ENCODE results near the gene MAML3.
A peak's percentile ranks its signal among the peaks of the same experiment; 100 is the strongest.

Gene MAML3

GRCh38 chr4:140049024-140049848 lies 104.7 kb downstream of the MAML3 start:
- Mint-ChIP-seq H3K9me3 (no peaks in the 10 kb centered on the region), H3K27me3 (peaks cover 24% of the 10 kb centered on the region), H3K27ac (peak overlapping the region; percentile 17), H3K36me3 (ENCODE audit: low read depth) (no peaks in the 10 kb centered on the region), H3K4me1 (ENCODE audit: low read depth) (peaks cover 46% of the 10 kb centered on the region), H3K4me3 (peak overlapping the region; percentile 74)
- DNase-seq, result peak; percentile 51

GRCh38 chr4:140048419-140048995 lies 105.5 kb downstream of the MAML3 start:
- H3K4me1 Mint-ChIP-seq (ENCODE audit: low read depth), result peaks cover 43% of the 10 kb centered on the region
- no peak overlapping the region for H3K27ac Mint-ChIP-seq

GRCh38 chr4:140047786-140048185 lies 106.2 kb downstream of the MAML3 start:
- DNase-seq, result no peak
- no peak overlapping the region for H3K4me3 Mint-ChIP-seq
- H3K9me3 Mint-ChIP-seq, result no peaks in the 10 kb centered on the region
- no peak overlapping the region for H3K27ac Mint-ChIP-seq
- H3K4me1 Mint-ChIP-seq (ENCODE audit: low read depth), result peaks cover 38% of the 10 kb centered on the region
- H3K36me3 Mint-ChIP-seq (ENCODE audit: low read depth), result no peaks in the 10 kb centered on the region
- peaks cover 17% of the 10 kb centered on the region for H3K27me3 Mint-ChIP-seq

More at GRCh38 chr4:140048419-140048995, 105.5 kb downstream of the MAML3 start:
- no peaks in the 10 kb centered on the region for H3K9me3 Mint-ChIP-seq
- peak overlapping the region; percentile 74 for H3K4me3 Mint-ChIP-seq
- peaks cover 21% of the 10 kb centered on the region for H3K27me3 Mint-ChIP-seq
- DNase-seq, result no peak
- no peaks in the 10 kb centered on the region for H3K36me3 Mint-ChIP-seq (ENCODE audit: low read depth)

- no peak overlapping the region for H3K27ac Mint-ChIP-seq
- no peak for DNase-seq
- H3K4me3 Mint-ChIP-seq, result no peak overlapping the region
- H3K9me3 Mint-ChIP-seq, result no peaks in the 10 kb centered on the region
- peaks cover 17% of the 10 kb centered on the region for H3K27me3 Mint-ChIP-seq
- no peaks in the 10 kb centered on the region for H3K36me3 Mint-ChIP-seq (ENCODE audit: low read depth)
- peaks cover 38% of the 10 kb centered on the region for H3K4me1 Mint-ChIP-seq (ENCODE audit: low read depth)
Observed at GRCh38 chr4:140047017-140047640, 106.9 kb downstream of the MAML3 start.

GRCh38 chr4:140046543-140046942 lies 107.4 kb downstream of the MAML3 start:
- peaks cover 35% of the 10 kb centered on the region for H3K4me1 Mint-ChIP-seq (ENCODE audit: low read depth)
- DNase-seq, result no peak
- no peak overlapping the region for H3K27ac Mint-ChIP-seq
- H3K36me3 Mint-ChIP-seq (ENCODE audit: low read depth), result no peaks in the 10 kb centered on the region
- H3K9me3 Mint-ChIP-seq, result no peaks in the 10 kb centered on the region
- no peak overlapping the region for H3K4me3 Mint-ChIP-seq
- peaks cover 17% of the 10 kb centered on the region for H3K27me3 Mint-ChIP-seq

- no peak for DNase-seq
- Mint-ChIP-seq H3K9me3 (no peaks in the 10 kb centered on the region), H3K27ac (no peak overlapping the region), H3K27me3 (peaks cover 17% of the 10 kb centered on the region), H3K4me3 (no peak overlapping the region), H3K36me3 (ENCODE audit: low read depth) (no peaks in the 10 kb centered on the region), H3K4me1 (ENCODE audit: low read depth) (peaks cover 35% of the 10 kb centered on the region)
Observed at GRCh38 chr4:140046016-140046415, 108.0 kb downstream of the MAML3 start.

- H3K9me3 Mint-ChIP-seq, result no peaks in the 10 kb centered on the region
- DNase-seq, result no peak
- H3K27ac Mint-ChIP-seq, result no peak overlapping the region
- no peaks in the 10 kb centered on the region for H3K36me3 Mint-ChIP-seq (ENCODE audit: low read depth)
- no peak overlapping the region for H3K4me3 Mint-ChIP-seq
- peaks cover 22% of the 10 kb centered on the region for H3K4me1 Mint-ChIP-seq (ENCODE audit: low read depth)
- peaks cover 14% of the 10 kb centered on the region for H3K27me3 Mint-ChIP-seq
Observed at GRCh38 chr4:140044337-140044902, 109.6 kb downstream of the MAML3 start.

- Mint-ChIP-seq H3K9me3 (no peaks in the 10 kb centered on the region), H3K27me3 (peaks cover 1% of the 10 kb centered on the region), H3K27ac (no peak overlapping the region), H3K36me3 (ENCODE audit: low read depth) (no peaks in the 10 kb centered on the region), H3K4me1 (ENCODE audit: low read depth) (peaks cover 16% of the 10 kb centered on the region), H3K4me3 (no peak overlapping the region)
- DNase-seq, result no peak
Observed at GRCh38 chr4:140042634-140043033, 111.3 kb downstream of the MAML3 start.

GRCh38 chr4:140038031-140038533 lies 115.9 kb downstream of the MAML3 start:
- no peaks in the 10 kb centered on the region for H3K36me3 Mint-ChIP-seq (ENCODE audit: low read depth)
- H3K9me3 Mint-ChIP-seq, result no peaks in the 10 kb centered on the region
- H3K4me3 Mint-ChIP-seq, result no peak overlapping the region
- DNase-seq, result no peak
- H3K27me3 Mint-ChIP-seq, result no peaks in the 10 kb centered on the region
- H3K4me1 Mint-ChIP-seq (ENCODE audit: low read depth), result peaks cover 21% of the 10 kb centered on the region
- no peak overlapping the region for H3K27ac Mint-ChIP-seq

GRCh38 chr4:140037353-140038030 lies 116.5 kb downstream of the MAML3 start:
- H3K36me3 Mint-ChIP-seq (ENCODE audit: low read depth), result no peaks in the 10 kb centered on the region
- no peaks in the 10 kb centered on the region for H3K27me3 Mint-ChIP-seq
- no peak overlapping the region for H3K4me3 Mint-ChIP-seq
- peak overlapping the region; percentile 59 for H3K27ac Mint-ChIP-seq
- H3K9me3 Mint-ChIP-seq, result no peaks in the 10 kb centered on the region
- H3K4me1 Mint-ChIP-seq (ENCODE audit: low read depth), result peaks cover 18% of the 10 kb centered on the region
- DNase-seq, result no peak

- Mint-ChIP-seq H3K27me3 (peaks cover 8% of the 10 kb centered on the region), H3K9me3 (no peaks in the 10 kb centered on the region), H3K4me3 (no peak overlapping the region), H3K36me3 (ENCODE audit: low read depth) (no peaks in the 10 kb centered on the region), H3K4me1 (ENCODE audit: low read depth) (peaks cover 2% of the 10 kb centered on the region), H3K27ac (no peak overlapping the region)
- no peak for DNase-seq
Observed at GRCh38 chr4:140031706-140032105, 122.3 kb downstream of the MAML3 start.

GRCh38 chr4:140031061-140031460 lies 122.9 kb downstream of the MAML3 start:
- no peaks in the 10 kb centered on the region for H3K9me3 Mint-ChIP-seq
- H3K4me3 Mint-ChIP-seq, result no peak overlapping the region
- peaks cover 8% of the 10 kb centered on the region for H3K27me3 Mint-ChIP-seq
- H3K4me1 Mint-ChIP-seq (ENCODE audit: low read depth), result no peaks in the 10 kb centered on the region
- no peak overlapping the region for H3K27ac Mint-ChIP-seq
- DNase-seq, result no peak
- no peaks in the 10 kb centered on the region for H3K36me3 Mint-ChIP-seq (ENCODE audit: low read depth)

GRCh38 chr4:140028676-140029517 lies 125.1 kb downstream of the MAML3 start:
- DNase-seq, result no peak
- Mint-ChIP-seq H3K27ac (no peak overlapping the region), H3K36me3 (ENCODE audit: low read depth) (no peaks in the 10 kb centered on the region), H3K27me3 (peaks cover 8% of the 10 kb centered on the region), H3K4me3 (no peak overlapping the region), H3K9me3 (no peaks in the 10 kb centered on the region), H3K4me1 (ENCODE audit: low read depth) (no peaks in the 10 kb centered on the region)
